ENCODE measurements around the gene SERPINF2.

Gene SERPINF2

GRCh38 chr17:1716912-1717695 lies 25.6 kb upstream of the SERPINF2 start:
- DNase-seq: peak; percentile 99

- DNase-seq: peak; percentile 28
Measured at GRCh38 chr17:1718362-1719165, 24.1 kb upstream of the SERPINF2 start.

DNA sequence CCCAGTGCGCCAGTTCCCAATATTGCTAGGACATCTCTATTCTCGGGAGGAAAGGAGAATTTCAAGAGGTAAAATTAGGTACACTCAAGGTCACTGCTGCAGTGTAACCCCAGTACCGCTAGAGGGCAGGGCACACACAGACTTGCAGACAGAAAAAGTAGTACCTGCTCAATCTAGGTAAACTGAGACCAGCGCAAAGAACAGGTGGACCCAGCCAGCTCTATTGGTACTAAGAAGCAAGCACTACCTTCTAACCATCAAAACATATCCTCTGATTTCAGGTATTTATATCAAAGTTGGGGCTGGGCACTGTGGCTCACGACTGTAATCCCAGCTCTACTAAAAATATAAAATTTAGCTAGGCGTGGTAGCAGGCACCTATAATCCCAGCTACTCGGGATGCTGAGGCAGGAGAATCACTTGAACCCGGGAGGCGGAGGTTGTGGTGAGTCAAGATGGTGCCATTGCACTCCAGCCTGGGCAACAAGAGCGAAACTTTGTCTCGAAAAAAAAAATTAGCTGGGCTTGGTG lies 21.8 kb upstream of the SERPINF2 start:
- DNase-seq: peak; percentile 52

GRCh38 chr17:1722022-1722421 lies 20.6 kb upstream of the SERPINF2 start:
- peak; percentile 65 for DNase-seq

DNA sequence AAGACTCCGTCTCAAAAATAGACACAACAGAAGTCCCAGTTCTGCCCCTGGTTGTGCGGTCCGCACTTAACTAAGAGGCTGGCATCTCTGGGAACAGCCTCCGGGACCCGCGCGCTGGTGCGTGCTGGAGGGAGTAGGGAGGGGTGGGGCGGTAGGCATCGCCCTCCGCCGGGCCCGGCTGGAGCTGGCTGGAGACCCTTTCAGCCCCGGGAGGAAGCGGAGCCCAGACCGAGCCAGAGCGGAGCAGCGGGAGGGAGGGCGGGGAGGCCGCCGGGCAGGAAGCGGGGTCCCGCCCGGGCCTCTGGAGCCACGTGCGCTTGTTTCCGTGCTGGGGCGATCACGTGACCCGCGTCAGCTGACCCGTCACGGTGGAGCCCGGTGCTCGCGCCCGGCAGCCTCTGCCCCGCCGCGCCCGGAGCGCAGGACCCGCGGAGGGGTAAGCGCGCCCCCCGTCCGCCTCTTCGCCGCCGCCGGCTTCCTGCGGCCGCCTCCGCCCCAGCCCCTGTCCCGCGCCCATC lies 18.3 kb upstream of the SERPINF2 start, which contains the start of gene WDR81:
Gene WDR81 (plus strand): TSS at position 354 of the 518 bp plus-strand sequence. CDS start 256 bp downstream, outside the sequence.
- DNase-seq: peak; percentile 84

DNA sequence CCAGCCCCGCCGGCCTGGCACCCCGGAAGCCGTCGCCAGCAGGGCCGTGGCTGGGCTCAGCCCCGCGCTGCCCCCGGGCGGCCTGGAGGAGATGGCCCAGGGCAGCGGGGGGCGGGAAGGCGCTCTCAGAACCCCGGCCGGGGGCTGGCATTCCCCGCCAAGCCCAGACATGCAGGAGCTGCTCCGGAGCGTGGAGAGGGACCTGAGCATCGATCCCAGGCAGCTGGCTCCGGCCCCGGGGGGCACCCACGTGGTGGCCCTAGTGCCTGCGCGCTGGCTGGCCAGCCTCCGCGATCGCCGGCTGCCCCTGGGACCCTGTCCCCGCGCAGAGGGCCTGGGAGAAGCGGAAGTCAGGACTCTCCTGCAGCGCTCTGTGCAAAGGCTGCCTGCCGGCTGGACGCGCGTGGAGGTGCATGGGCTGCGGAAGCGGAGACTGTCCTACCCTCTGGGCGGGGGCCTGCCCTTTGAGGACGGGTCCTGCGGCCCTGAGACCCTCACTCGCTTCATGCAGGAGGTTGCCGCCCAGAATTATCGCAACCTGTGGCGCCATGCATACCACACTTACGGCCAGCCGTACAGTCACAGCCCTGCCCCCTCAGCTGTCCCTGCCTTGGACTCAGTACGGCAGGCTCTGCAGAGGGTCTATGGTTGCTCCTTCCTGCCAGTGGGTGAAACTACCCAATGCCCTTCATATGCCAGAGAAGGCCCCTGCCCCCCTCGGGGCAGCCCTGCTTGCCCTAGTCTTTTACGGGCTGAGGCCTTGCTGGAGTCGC lies 17.6 kb upstream of the SERPINF2 start:
- peak; percentile 52 for DNase-seq

DNA sequence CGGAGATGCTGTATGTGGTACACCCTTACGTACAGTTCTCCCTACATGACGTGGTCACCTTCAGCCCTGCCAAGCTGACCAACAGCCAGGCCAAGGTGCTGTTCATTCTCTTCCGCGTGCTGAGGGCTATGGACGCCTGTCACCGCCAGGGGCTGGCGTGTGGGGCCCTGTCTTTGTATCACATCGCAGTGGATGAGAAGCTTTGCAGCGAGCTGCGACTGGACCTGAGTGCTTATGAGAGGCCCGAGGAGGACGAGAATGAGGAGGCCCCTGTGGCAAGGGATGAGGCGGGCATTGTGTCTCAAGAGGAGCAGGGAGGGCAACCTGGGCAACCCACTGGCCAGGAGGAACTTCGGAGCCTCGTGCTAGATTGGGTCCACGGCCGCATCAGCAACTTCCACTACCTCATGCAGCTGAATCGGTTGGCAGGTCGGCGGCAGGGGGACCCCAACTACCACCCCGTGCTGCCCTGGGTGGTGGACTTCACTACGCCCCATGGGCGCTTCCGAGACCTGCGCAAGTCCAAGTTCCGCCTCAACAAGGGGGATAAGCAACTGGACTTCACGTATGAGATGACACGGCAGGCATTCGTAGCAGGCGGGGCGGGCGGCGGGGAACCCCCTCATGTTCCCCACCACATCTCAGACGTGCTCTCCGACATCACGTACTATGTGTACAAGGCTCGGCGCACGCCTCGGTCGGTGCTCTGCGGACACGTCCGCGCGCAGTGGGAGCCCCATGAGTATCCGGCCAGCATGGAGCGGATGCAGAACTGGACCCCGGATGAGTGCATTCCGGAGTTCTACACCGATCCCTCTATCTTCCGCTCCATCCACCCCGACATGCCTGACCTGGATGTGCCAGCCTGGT lies 16.8 kb upstream of the SERPINF2 start:
- no peak for DNase-seq

- no peak for DNase-seq
Measured at GRCh38 chr17:1726626-1727257, 15.9 kb upstream of the SERPINF2 start.

DNA sequence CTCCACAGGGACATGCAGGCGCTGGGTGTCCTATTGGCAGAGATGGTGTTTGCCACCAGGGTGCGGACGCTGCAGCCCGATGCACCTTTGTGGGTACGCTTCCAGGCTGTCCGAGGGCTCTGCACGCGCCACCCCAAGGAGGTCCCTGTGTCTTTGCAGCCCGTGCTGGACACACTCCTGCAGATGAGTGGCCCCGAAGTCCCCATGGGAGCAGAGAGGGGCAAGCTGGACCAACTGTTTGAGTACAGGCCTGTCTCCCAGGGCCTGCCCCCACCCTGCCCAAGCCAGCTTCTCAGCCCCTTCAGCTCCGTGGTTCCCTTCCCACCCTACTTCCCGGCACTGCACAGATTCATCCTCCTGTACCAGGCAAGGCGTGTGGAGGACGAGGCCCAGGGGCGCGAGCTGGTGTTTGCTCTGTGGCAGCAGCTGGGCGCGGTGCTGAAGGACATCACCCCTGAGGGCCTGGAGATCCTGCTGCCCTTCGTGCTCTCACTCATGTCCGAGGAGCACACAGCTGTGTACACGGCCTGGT lies 15.3 kb upstream of the SERPINF2 start:
- no peak for DNase-seq

DNA sequence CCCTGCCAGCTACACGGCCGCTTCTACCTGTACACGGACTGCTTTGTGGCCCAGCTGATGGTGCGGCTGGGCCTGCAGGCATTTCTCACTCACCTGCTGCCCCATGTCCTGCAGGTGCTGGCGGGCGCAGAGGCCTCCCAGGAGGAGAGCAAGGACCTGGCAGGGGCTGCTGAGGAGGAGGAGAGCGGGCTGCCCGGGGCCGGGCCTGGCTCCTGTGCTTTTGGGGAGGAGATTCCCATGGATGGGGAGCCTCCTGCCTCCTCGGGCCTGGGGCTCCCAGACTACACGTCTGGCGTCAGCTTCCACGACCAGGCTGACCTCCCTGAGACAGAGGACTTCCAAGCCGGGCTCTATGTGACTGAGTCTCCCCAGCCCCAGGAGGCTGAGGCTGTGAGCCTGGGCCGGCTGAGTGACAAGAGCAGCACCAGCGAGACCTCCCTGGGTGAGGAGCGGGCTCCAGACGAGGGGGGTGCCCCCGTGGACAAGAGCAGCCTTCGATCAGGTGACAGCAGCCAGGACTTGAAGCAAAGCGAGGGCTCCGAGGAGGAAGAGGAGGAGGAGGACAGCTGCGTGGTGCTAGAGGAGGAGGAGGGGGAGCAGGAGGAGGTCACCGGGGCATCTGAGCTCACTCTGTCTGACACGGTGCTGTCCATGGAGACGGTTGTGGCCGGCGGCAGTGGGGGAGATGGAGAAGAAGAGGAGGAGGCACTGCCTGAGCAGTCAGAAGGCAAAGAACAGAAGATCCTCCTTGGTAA lies 14.6 kb upstream of the SERPINF2 start:
- DNase-seq: no peak

DNA sequence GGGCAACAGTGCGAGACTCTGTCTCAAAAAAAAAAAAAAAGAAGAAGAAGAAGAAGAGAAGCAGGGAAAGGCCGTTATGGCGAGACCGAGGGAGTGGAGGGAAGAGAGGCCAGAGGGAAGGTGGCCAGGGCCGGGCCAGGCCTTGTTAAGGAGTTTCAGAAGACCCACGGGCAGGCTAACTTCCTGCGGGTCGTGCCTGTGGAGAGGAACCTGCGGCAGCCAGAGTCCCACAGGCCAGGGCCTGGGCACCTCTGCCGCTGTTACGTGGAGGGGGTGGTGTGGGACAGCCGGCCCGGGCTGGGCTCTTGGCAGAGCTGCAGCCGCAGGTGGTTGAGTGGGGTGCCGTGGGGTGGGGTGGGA lies 12.7 kb upstream of the SERPINF2 start:
- peak; percentile 51 for DNase-seq

DNA sequence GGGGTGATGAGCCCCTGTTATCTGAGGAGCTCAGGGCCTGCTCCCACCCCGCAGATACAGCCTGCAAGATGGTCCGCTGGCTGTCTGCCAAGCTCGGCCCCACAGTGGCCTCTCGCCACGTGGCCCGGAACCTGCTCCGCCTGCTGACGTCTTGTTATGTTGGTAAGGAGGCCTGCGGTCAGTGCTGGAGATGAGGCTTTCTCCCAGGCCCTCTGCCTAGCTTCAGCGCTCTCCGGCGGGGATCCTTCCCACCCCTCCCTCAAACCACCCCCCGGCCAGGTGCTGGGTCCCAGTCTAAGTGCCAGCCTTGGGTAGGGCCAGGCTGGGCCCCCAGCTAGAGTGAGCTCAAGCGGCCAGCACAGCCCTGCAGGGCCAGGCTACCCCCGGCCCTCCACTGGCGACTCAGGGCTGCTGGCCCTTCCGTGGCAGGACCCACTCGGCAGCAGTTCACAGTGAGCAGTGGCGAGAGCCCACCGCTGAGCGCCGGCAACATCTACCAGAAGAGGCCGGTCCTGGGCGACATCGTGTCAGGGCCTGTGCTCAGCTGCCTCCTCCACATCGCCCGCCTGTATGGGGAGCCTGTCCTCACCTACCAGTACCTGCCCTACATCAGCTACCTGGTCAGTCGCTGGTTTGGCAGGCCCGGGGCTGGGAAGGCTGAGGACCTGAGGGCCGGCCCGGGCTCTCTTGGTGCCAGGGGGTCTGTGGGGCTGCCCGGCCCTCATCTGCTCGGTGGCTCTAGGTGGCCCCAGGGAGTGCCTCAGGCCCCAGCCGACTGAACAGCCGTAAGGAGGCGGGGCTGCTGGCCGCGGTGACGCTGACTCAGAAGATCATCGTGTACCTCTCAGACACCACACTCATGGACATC lies 12.1 kb upstream of the SERPINF2 start:
- no peak for DNase-seq

DNA sequence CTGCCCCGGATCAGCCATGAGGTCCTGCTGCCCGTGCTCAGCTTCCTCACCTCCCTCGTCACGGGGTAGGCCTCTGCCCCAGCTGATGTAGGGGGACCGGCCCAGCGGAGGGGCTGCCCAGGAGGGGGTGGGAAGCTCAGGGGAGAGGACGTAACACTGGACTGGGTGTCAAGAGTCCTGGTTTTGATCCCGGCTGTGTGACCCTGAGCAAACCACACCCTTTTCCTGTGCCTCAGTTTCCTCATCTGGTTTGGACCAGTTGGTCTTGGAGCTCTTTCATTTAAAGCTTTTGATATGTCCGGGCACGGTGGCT lies 11.5 kb upstream of the SERPINF2 start:
- no peak for DNase-seq

DNA sequence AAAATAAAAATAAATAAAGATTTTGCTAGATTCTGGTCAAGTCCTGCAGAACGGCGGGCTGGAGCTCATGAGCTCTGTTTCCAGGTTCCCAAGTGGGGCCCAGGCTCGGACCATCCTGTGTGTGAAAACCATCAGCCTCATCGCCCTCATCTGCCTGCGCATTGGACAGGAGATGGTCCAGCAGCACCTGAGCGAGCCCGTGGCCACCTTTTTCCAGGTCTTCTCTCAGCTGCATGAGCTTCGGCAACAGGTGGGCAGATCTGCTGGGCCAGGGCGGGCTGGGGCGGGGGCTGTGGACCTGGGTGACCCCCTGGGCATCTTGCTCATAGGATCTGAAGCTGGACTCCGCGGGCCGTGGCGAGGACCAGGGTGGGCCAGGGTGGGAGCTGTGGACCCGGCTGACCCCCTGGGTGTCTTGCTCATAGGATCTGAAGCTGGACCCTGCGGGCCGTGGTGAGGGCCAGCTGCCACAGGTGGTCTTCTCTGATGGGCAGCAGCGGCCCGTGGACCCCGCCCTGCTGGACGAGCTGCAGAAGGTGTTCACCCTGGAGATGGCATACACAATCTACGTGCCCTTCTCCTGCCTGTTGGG lies 10.3 kb upstream of the SERPINF2 start:
- no peak for DNase-seq

DNA sequence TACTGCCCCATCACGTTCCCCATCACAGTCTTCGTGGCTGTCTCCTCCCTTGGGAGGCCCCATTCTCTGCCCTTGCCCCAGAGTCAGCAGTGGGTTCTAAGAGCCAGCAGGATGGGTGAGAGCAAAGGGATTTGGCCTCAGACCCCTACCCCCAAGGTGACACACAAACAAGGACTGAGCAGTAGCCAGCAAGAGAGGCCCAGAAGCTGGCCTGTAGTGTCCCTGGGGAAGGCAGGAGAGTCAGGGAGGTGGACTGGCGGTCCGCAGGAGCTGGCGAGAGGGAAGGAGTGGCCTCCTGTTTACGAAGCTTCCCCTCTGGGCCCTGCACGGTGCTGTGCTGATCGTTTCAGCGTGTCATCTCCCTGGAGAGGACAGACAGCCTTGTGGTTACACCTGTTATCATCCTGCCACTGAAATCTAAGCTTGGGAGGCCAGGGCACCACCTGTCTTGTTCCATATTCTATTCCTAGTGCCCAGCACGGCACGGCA lies 9.8 kb upstream of the SERPINF2 start:
- no peak for DNase-seq

DNA sequence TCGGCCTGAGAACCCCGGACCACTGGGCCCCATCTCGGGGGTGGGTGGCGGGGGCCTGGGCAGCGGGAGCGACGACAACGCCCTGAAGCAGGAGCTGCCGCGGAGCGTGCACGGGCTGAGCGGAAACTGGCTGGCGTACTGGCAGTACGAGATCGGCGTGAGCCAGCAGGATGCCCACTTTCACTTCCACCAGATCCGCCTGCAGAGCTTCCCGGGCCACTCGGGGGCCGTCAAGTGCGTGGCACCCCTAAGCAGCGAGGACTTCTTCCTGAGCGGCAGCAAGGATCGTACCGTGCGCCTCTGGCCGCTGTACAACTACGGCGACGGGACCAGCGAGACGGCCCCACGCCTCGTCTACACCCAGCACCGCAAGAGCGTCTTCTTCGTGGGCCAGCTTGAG lies 8.9 kb upstream of the SERPINF2 start:
- DNase-seq: no peak

DNA sequence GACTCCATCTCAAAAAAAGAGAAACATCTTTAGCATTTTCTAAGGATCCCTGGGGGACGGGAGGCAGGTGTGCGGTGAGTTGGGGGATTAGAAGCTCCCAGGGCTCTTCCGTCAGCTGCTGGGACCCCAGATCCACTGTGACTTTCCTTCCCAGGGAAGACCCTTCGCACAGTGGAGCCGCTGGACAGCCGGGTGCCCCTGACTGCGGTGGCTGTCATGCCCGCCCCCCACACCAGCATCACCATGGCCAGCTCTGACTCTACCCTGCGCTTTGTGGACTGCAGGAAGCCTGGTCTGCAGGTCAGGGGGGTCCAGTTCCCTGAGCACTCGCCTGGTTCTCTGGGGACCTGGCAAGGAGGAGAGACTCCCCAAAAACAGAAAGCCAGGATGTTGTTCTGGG lies 7.3 kb upstream of the SERPINF2 start:
- no peak for DNase-seq

- DNase-seq: no peak
Measured at GRCh38 chr17:1735834-1736347, 6.8 kb upstream of the SERPINF2 start.
